Measurements from ENCODE around the gene LAMP2.

- TF ChIP-seq CTCF (IDR thresholded peaks at IDR 0.05) (no peak), POLR2A (IDR thresholded peaks at IDR 0.05) (no peak)
These were observed 42.5 kb downstream of the LAMP2 start for GRCh38 chrX:120426599-120426998.

Measured in right lobe of liver (tissue), 4 donors.